DMS153 treated with DMSO at 0.1 percent for 48 hours (cell line): ENCODE measurements around the gene ACAN.

Experiments
- DNase-seq: peaks from one replicate; lab custom pipeline; 2025; ENCODE audit not compliant: unreplicated experiment; lab: John Stamatoyannopoulos, UW

ACAN gene

GRCh38 chr15:88841236-88841635 is 38.0 kb downstream of the ACAN start:
- DNase-seq, result no peak

- no peak for DNase-seq
Measured at GRCh38 chr15:88842156-88842555, 38.9 kb downstream of the ACAN start.

GRCh38 chr15:88843334-88843733 is 40.1 kb downstream of the ACAN start:
- no peak for DNase-seq

- no peak for DNase-seq
Measured at GRCh38 chr15:88844749-88845386, 41.6 kb downstream of the ACAN start.

GRCh38 chr15:88845616-88846015 is 42.4 kb downstream of the ACAN start:
- no peak for DNase-seq

- no peak for DNase-seq
Measured at GRCh38 chr15:88847144-88847543, 43.9 kb downstream of the ACAN start.

- DNase-seq, result no peak
Measured at GRCh38 chr15:88848203-88848602, 45.0 kb downstream of the ACAN start.

GRCh38 chr15:88849376-88850072 is 46.3 kb downstream of the ACAN start:
- no peak for DNase-seq

GRCh38 chr15:88852476-88852875 is 49.2 kb downstream of the ACAN start:
- no peak for DNase-seq

- DNase-seq, result no peak
Measured at GRCh38 chr15:88858934-88859333, 55.7 kb downstream of the ACAN start.

GRCh38 chr15:88859550-88859949 is 56.3 kb downstream of the ACAN start:
- DNase-seq, result no peak

GRCh38 chr15:88860212-88860611 is 57.0 kb downstream of the ACAN start:
- no peak for DNase-seq

- DNase-seq, result no peak
Measured at GRCh38 chr15:88863412-88863811, 60.2 kb downstream of the ACAN start.

- DNase-seq, result no peak
Measured at GRCh38 chr15:88864861-88865497, 61.7 kb downstream of the ACAN start.

- no peak for DNase-seq
Measured at GRCh38 chr15:88865498-88866099, 62.4 kb downstream of the ACAN start.

- no peak for DNase-seq
Measured at GRCh38 chr15:88866295-88866881, 63.2 kb downstream of the ACAN start.

GRCh38 chr15:88871313-88871712 is 68.1 kb downstream of the ACAN start:
- no peak for DNase-seq

GRCh38 chr15:88872106-88872505 is 68.9 kb downstream of the ACAN start:
- no peak for DNase-seq

- DNase-seq, result no peak
Measured at GRCh38 chr15:88872706-88873105, 69.5 kb downstream of the ACAN start.

- no peak for DNase-seq
Measured at GRCh38 chr15:88873786-88874185, 70.5 kb downstream of the ACAN start.

- DNase-seq, result no peak
Measured at GRCh38 chr15:88874275-88874674, 71.0 kb downstream of the ACAN start.

GRCh38 chr15:88874684-88875083 is 71.4 kb downstream of the ACAN start:
- DNase-seq, result no peak
